ENCODE results near the gene DRG2. TPM values are rescaled to one million over a fixed set of nuclear protein-coding genes. Genes with fewer than 3 reads are reported as not detected.

DRG2 gene
- total and polyA plus RNA-seq, 2 donors (not counting 3 experiments of a cell fraction or from before 2014, with no cell fraction given) = 50.2 to 60.4 TPM

DNA sequence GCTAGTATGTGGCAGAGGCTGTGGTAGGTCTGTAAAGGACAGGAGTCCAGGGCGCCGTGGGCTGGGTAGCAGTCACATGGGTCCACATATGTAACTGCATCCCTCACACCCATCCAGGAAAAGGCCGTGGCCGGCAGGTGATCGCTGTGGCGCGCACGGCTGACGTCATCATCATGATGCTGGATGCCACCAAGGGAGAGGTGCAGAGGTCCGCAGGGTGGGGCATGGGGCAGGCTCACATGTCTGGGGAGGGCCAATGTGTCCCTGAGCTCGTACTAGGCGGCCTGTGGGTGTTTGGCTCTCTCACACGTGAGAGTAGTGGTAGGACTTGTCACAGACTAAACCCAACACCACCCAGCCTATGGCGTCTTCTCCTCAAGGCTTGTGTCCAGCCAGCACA, 11.8 kb downstream of the DRG2 start:
- intact Hi-C loops (cut with micrococcal nuclease) = no loop called here
- dilution Hi-C loops (cut with MboI; ENCODE audit: extremely low pct_ligation_motif_present, low sequenced_read_pairs) = no loop called here
- Histone ChIP-seq H3K79me2 (ENCODE audit: control insufficient read depth, insufficient read depth, low read length) (no peaks in the 10 kb centered on the region), H3K9me1 (replicated peaks; ENCODE audit: control insufficient read depth, extremely low read depth, insufficient read depth, low read length) (no peaks in the 10 kb centered on the region), H3K27ac (ENCODE audit: insufficient read depth, low read depth, low read length) (no peak overlapping the region), H3K4me3 (replicated peaks in 1 of 3; ENCODE audit: insufficient read depth in 1 of 3, low read depth in 1 of 3, low read length in 3 of 3) (no peak overlapping the region), H4K20me1 (replicated peaks; ENCODE audit: control insufficient read depth, extremely low read depth, insufficient read depth, low read length) (no peaks in the 10 kb centered on the region), H3K4me2 (ENCODE audit: insufficient read depth, low read length) (no peak overlapping the region), H3K9ac (replicated peaks; ENCODE audit: extremely low read depth, insufficient read depth, low read length) (no peak overlapping the region), H3K36me3 (ENCODE audit: control insufficient read depth in 2 of 2, extremely low read depth in 1 of 2, insufficient read depth in 2 of 2, low read length in 2 of 2) (peaks cover 6 to 44% of the 10 kb centered on the region in 2 experiments), H3K9me3 (replicated peaks; ENCODE audit: control insufficient read depth, insufficient read depth, low read length) (no peaks in the 10 kb centered on the region), H3K27me3 (ENCODE audit: control insufficient read depth in 2 of 2, insufficient read depth in 2 of 2, low read length in 2 of 2) (no peaks in the 10 kb centered on the region), H2AFZ (ENCODE audit: low read depth, low read length) (no peak overlapping the region), H3K4me1 (ENCODE audit: control insufficient read depth, extremely low read depth, insufficient read depth, low read length) (no peaks in the 10 kb centered on the region)
- no peak for TF ChIP-seq FOS (IDR thresholded peaks at IDR 0.05; ENCODE audit: borderline replicate concordance, insufficient read depth, low read length)
- ChIA-PET CTCF (no interaction called here), POLR2A (no interaction called here)
- DNase-seq (ENCODE audit: low read depth, low spot score) (no peak), FAIRE-seq (no peak)
- no TSS peak for BruUV-seq (replicated peaks)

DNA sequence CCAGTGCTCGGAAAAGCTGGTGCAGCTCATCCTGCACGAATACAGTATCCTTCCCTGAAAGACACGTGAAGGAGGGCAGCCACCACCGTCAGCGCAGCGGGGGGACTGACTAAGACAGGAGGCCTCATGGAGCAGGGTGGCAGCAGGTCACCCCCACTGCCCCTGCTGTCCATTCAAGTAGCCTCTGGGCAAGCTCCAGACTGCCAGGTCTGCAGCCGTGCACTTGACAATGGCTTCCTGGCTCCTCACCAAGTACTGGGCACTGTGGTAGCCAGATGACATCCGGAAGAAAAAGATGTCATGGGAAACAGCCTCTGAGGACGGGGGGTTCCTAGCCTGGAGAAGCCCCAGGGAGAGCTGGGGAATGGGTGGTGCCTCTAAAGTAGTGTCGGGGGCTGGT, 12.9 kb downstream of the DRG2 start:
- FAIRE-seq = no peak
- intact Hi-C loops (cut with micrococcal nuclease) = no loop called here
- H3K4me1 ChIP-seq (ENCODE audit: control insufficient read depth, extremely low read depth, insufficient read depth, low read length) = no peaks in the 10 kb centered on the region

More for the DNA sequence above, 12.9 kb downstream of the DRG2 start:
- CTCF ChIA-PET = no interaction called here
- Histone ChIP-seq H3K27me3 (ENCODE audit: control insufficient read depth in 2 of 2, insufficient read depth in 2 of 2, low read length in 2 of 2) (no peaks in the 10 kb centered on the region), H3K9me3 (replicated peaks; ENCODE audit: control insufficient read depth, insufficient read depth, low read length) (no peaks in the 10 kb centered on the region), H2AFZ (ENCODE audit: low read depth, low read length) (no peak overlapping the region), H3K4me3 (replicated peaks in 1 of 3; ENCODE audit: insufficient read depth in 1 of 3, low read depth in 1 of 3, low read length in 3 of 3) (no peak overlapping the region), H3K9ac (replicated peaks; ENCODE audit: extremely low read depth, insufficient read depth, low read length) (no peak overlapping the region), H3K27ac (ENCODE audit: insufficient read depth, low read depth, low read length) (no peak overlapping the region), H4K20me1 (replicated peaks; ENCODE audit: control insufficient read depth, extremely low read depth, insufficient read depth, low read length) (no peaks in the 10 kb centered on the region), H3K36me3 (ENCODE audit: control insufficient read depth in 2 of 2, extremely low read depth in 1 of 2, insufficient read depth in 2 of 2, low read length in 2 of 2) (peaks cover 6 to 45% of the 10 kb centered on the region in 2 experiments), H3K4me2 (ENCODE audit: insufficient read depth, low read length) (no peak overlapping the region), H3K9me1 (replicated peaks; ENCODE audit: control insufficient read depth, extremely low read depth, insufficient read depth, low read length) (no peaks in the 10 kb centered on the region), H3K79me2 (ENCODE audit: control insufficient read depth, insufficient read depth, low read length) (no peaks in the 10 kb centered on the region)
- POLR2A ChIA-PET = interaction anchor here (0.7 to 1.3 kb wide), 2 partner anchors 10 to 72 kb away, joined by 3 read pairs; no protein-coding TSS in a partner anchor
- dilution Hi-C loops (cut with MboI; ENCODE audit: extremely low pct_ligation_motif_present, low sequenced_read_pairs) = no loop called here
- BruUV-seq (replicated peaks) = no TSS peak
- TF ChIP-seq FOS (IDR thresholded peaks at IDR 0.05; ENCODE audit: borderline replicate concordance, insufficient read depth, low read length) = no peak
- no peak for TF ChIP-seq MYC (IDR thresholded peaks at IDR 0.05; ENCODE audit: low read depth, low read length)
- TF ChIP-seq POLR2AphosphoS5 (IDR thresholded peaks at IDR 0.05; ENCODE audit: insufficient read depth, low read depth, low read length) = no peak
- no peak for TF ChIP-seq EZH2 (IDR thresholded peaks at IDR 0.05; ENCODE audit: borderline replicate concordance, low read depth, low read length, severe bottlenecking)
- TF ChIP-seq, protein P1, sequence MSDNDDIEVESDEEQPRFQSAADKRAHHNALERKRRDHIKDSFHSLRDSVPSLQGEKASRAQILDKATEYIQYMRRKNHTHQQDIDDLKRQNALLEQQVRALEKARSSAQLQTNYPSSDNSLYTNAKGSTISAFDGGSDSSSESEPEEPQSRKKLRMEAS (IDR thresholded peaks at IDR 0.05; ENCODE audit: insufficient read depth, insufficient read length) = no peak
- no peak for TF ChIP-seq POLR2A (IDR thresholded peaks at IDR 0.05; ENCODE audit: low read depth, low read length)
- no peak for TF ChIP-seq GATA2 (IDR thresholded peaks at IDR 0.05; ENCODE audit: insufficient read depth, insufficient read length, low read depth, low read length)
- TF ChIP-seq, protein P2, sequence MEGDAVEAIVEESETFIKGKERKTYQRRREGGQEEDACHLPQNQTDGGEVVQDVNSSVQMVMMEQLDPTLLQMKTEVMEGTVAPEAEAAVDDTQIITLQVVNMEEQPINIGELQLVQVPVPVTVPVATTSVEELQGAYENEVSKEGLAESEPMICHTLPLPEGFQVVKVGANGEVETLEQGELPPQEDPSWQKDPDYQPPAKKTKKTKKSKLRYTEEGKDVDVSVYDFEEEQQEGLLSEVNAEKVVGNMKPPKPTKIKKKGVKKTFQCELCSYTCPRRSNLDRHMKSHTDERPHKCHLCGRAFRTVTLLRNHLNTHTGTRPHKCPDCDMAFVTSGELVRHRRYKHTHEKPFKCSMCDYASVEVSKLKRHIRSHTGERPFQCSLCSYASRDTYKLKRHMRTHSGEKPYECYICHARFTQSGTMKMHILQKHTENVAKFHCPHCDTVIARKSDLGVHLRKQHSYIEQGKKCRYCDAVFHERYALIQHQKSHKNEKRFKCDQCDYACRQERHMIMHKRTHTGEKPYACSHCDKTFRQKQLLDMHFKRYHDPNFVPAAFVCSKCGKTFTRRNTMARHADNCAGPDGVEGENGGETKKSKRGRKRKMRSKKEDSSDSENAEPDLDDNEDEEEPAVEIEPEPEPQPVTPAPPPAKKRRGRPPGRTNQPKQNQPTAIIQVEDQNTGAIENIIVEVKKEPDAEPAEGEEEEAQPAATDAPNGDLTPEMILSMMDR (IDR thresholded peaks at IDR 0.05; ENCODE audit: extremely low read depth in 1 of 2, insufficient read depth in 1 of 2, low read depth in 1 of 2, low read length in 2 of 2) = no peak
- no peak for TF ChIP-seq JUN (IDR thresholded peaks at IDR 0.05; ENCODE audit: borderline replicate concordance, insufficient read depth, insufficient read length, low read depth)
- no peak for DNase-seq (ENCODE audit: low read depth, low spot score)
